HepG2 (cell line): ENCODE measurements around the gene VDAC1. TPM values are rescaled to one million over a fixed set of nuclear protein-coding genes. Genes with fewer than 3 reads are reported as not detected.

Source experiments
- ARID2 ChIP-seq: sonication (generic); formaldehyde crosslinking; IDR thresholded peaks from 2 replicates; pipeline ENCODE4 v1.8.1; 2022; ENCODE audit warnings: mild to moderate bottlenecking, missing genetic modification reagents, borderline replicate concordance
- ATF1 ChIP-seq: IDR thresholded peaks from 2 replicates; pipeline ENCODE4 v1.6.1; 2016; ENCODE audit warnings: mild to moderate bottlenecking, control low read depth
- ATF3 ChIP-seq: sonication (generic); formaldehyde crosslinking; IDR thresholded peaks from 2 replicates; pipeline ENCODE4 v1.4.0; 2020; ENCODE audit warnings: missing genetic modification reagents
- CHD4 ChIP-seq: fragments of 200-600 bp; sonication (generic); IDR thresholded peaks from 2 replicates; pipeline ENCODE4 v1.7.0; 2017; ENCODE audit warnings: mild to moderate bottlenecking, low read length, borderline replicate concordance
- CREB1 ChIP-seq, 2 experiments: fragments of 450-650 bp in 1 of 2; IDR thresholded peaks; 2 replicates each; pipeline ENCODE4 v1.6.1; 2016 to 2017; ENCODE audit warnings: control low read depth in 1 of 2, mild to moderate bottlenecking in 1 of 2, missing compliant biosample characterization in 1 of 2, missing genetic modification characterization in 1 of 2
- CREM ChIP-seq, 2 experiments: sonication (generic) in 1 of 2; formaldehyde crosslinking in 1 of 2; IDR thresholded peaks; 2 replicates each; pipeline versions ENCODE4 v1.4.0 to v1.6.1; 2016 to 2020; ENCODE audit warnings: antibody characterized with exemption in 1 of 2, mild to moderate bottlenecking in 1 of 2, missing genetic modification reagents in 1 of 2
- GATAD1 ChIP-seq: IDR thresholded peaks from 2 replicates; pipeline ENCODE4 v1.6.1; 2016; ENCODE audit warnings: missing genetic modification reagents, missing compliant biosample characterization
- GFI1 ChIP-seq: sonication (generic); formaldehyde crosslinking; IDR thresholded peaks from 2 replicates; pipeline ENCODE4 v1.5.0; 2020; ENCODE audit warnings: missing genetic modification reagents, mild to moderate bottlenecking, borderline replicate concordance
- GZF1 ChIP-seq: sonication (generic); formaldehyde crosslinking; IDR thresholded peaks from 2 replicates; pipeline ENCODE4 v1.5.1; 2020; ENCODE audit warnings: mild to moderate bottlenecking, missing genetic modification reagents
- HOXA5 ChIP-seq: sonication (generic); formaldehyde crosslinking; IDR thresholded peaks from 2 replicates; pipeline ENCODE4 v1.4.0; 2020; ENCODE audit warnings: missing genetic modification reagents
- MAFK ChIP-seq, 2 experiments: IDR thresholded peaks in 1 of 2; conservative IDR thresholded peaks in 1 of 2; 2 replicates each; pipeline ENCODE4 v1.6.1; 2011; ENCODE audit warnings: improper control_type of control experiment in 2 of 2, low read length in 2 of 2
- MYPOP ChIP-seq: sonication (generic); formaldehyde crosslinking; IDR thresholded peaks from 2 replicates; pipeline ENCODE4 v1.8.1; 2023; ENCODE audit warnings: mild to moderate bottlenecking, moderate library complexity, missing genetic modification reagents
- NFKBIZ ChIP-seq: IDR thresholded peaks from 2 replicates; pipeline ENCODE4 v1.6.1; 2018; ENCODE audit warnings: missing genetic modification reagents, missing compliant biosample characterization
- PITX1 ChIP-seq: sonication (generic); formaldehyde crosslinking; IDR thresholded peaks from 2 replicates; pipeline ENCODE4 v1.5.1; 2020; ENCODE audit warnings: mild to moderate bottlenecking, missing genetic modification reagents
- RARA ChIP-seq: IDR thresholded peaks from 2 replicates; pipeline ENCODE4 v1.6.1; 2016; ENCODE audit warnings: missing genetic modification reagents, missing compliant biosample characterization
- RCOR2 ChIP-seq: IDR thresholded peaks from 2 replicates; pipeline ENCODE4 v1.6.1; 2016; ENCODE audit warnings: missing biosample characterization, missing genetic modification reagents
- REXO4 ChIP-seq: sonication (generic); formaldehyde crosslinking; IDR thresholded peaks from 2 replicates; pipeline ENCODE4 v1.8.0; 2022; ENCODE audit warnings: missing genetic modification reagents, mild to moderate bottlenecking, borderline replicate concordance
- SP5 ChIP-seq: IDR thresholded peaks from 2 replicates; pipeline ENCODE4 v1.6.1; 2016; ENCODE audit warnings: low read depth, borderline replicate concordance
- STAG1 ChIP-seq: sonication (generic); formaldehyde crosslinking; IDR thresholded peaks from 2 replicates; pipeline ENCODE4 v1.4.0; 2020; ENCODE audit warnings: missing genetic modification reagents
- ZEB1 ChIP-seq: IDR thresholded peaks from 2 replicates; pipeline ENCODE4 v1.6.1; 2012; ENCODE audit warnings: mild to moderate bottlenecking, low read depth, inconsistent platforms; ENCODE audit not compliant: insufficient replicate concordance
- ZNF17 ChIP-seq: sonication (generic); formaldehyde crosslinking; IDR thresholded peaks from 2 replicates; pipeline ENCODE4 v1.5.0; 2020; ENCODE audit warnings: mild to moderate bottlenecking, missing genetic modification reagents
- ZNF296 ChIP-seq: sonication (generic); formaldehyde crosslinking; conservative IDR thresholded peaks from 2 replicates; pipeline ENCODE4 v1.5.0; 2020; ENCODE audit warnings: mild to moderate bottlenecking, missing genetic modification reagents
- polyA plus RNA-seq, 8 experiments: library from polyadenylated mRNA; depleted of rRNA in 3 of 8; stranded (reverse) in 7 of 8; unstranded in 1 of 8; fragments of >200 nt; fragmentation: Illumina TruSeq in 4 of 8; extraction: Trizol in 4 of 8; gene quantifications; 2 replicates each; pipeline versions ENCODE4 v1.2.1 to v1.2.3, GENCODE V29; 2011 to 2016; ENCODE audit warnings: low read depth in 4 of 8, missing spikeins in 1 of 8, mixed read lengths in 1 of 8; ENCODE audit not compliant: insufficient read depth in 1 of 8
- total RNA-seq, 5 experiments: library from RNA; depleted of rRNA; stranded (reverse); fragments of >200 nt; fragmentation: Illumina TruSeq; extraction: Trizol; gene quantifications; 2 replicates each; pipeline ENCODE4 v1.2.3, GENCODE V29; 2016; ENCODE audit warnings: low read depth in 1 of 5
- TF ChIP-seq, protein P1 (sequence below): sonication (generic); formaldehyde crosslinking; IDR thresholded peaks from 2 replicates; pipeline ENCODE4 v1.8.1; 2022; ENCODE audit warnings: mild to moderate bottlenecking, missing genetic modification reagents
- TF ChIP-seq, protein P2 (sequence below): sonication (generic); formaldehyde crosslinking; IDR thresholded peaks from 2 replicates; pipeline ENCODE4 v1.4.0; 2020; ENCODE audit warnings: missing genetic modification reagents

Gene VDAC1
- total and polyA plus RNA-seq, 2 of the 13 experiments (the other 11 are each of a cell fraction or from before 2014, with no cell fraction given) = 112 to 380 TPM

GRCh38 chr5:133969654-133970324 is 35.0 kb downstream of the VDAC1 start (continued):
- TF ChIP-seq ZNF296 (no peak), MYPOP (peak; percentile 74; the same call in 1 of the 2 replicates), RCOR2 (CRISPR knock-in tag) (no peak), PITX1 (peak; percentile 67; the same call in 1 of the 2 replicates), GZF1 (CRISPR knock-in tag) (no peak), HOXA5 (CRISPR knock-in tag) (peak; percentile 44; the same call in 1 of the 2 replicates), RARA (CRISPR knock-in tag) (0 out of 2 replicates have a peak, but pooled peaks have one; percentile 6), CHD4 (0 out of 2 replicates have a peak, but pooled peaks have one; percentile 21), ATF1 (0 out of 2 replicates have a peak, but pooled peaks have one; percentile 29), ZNF17 (no peak), STAG1 (CRISPR knock-in tag) (0 out of 2 replicates have a peak, but pooled peaks have one; percentile 16), NFKBIZ (CRISPR knock-in tag) (0 out of 2 replicates have a peak, but pooled peaks have one; percentile 27), CREB1 (IDR thresholded peaks at IDR 0.05) (no peak), CREB1 (CRISPR knock-in tag; IDR thresholded peaks at IDR 0.05) (peak; percentile 83), GATAD1 (CRISPR knock-in tag) (0 out of 2 replicates have a peak, but pooled peaks have one; percentile 11), ZEB1 (no peak), ATF3 (CRISPR knock-in tag) (peak; percentile 55; the same call in 1 of the 2 replicates), REXO4 (CRISPR knock-in tag) (no peak), GFI1 (peak; percentile 63; the same call in 1 of the 2 replicates), CREM (IDR thresholded peaks at IDR 0.05) (peak; percentile 60; the same call in 1 of the 2 replicates), CREM (CRISPR knock-in tag; IDR thresholded peaks at IDR 0.05) (no peak), SP5 (CRISPR knock-in tag) (0 out of 2 replicates have a peak, but pooled peaks have one; percentile 13), MAFK (conservative IDR thresholded peaks at IDR 0.05 in 1 of 2, IDR thresholded peaks at IDR 0.05 in 1 of 2; ENCODE audit: low read length in 2 of 2) (no peak), ARID2 (no peak)
- TF ChIP-seq, protein P1, sequence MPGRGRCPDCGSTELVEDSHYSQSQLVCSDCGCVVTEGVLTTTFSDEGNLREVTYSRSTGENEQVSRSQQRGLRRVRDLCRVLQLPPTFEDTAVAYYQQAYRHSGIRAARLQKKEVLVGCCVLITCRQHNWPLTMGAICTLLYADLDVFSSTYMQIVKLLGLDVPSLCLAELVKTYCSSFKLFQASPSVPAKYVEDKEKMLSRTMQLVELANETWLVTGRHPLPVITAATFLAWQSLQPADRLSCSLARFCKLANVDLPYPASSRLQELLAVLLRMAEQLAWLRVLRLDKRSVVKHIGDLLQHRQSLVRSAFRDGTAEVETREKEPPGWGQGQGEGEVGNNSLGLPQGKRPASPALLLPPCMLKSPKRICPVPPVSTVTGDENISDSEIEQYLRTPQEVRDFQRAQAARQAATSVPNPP (CRISPR knock-in tag) = 0 out of 2 replicates have a peak, but pooled peaks have one; percentile 18
- TF ChIP-seq, protein P2, sequence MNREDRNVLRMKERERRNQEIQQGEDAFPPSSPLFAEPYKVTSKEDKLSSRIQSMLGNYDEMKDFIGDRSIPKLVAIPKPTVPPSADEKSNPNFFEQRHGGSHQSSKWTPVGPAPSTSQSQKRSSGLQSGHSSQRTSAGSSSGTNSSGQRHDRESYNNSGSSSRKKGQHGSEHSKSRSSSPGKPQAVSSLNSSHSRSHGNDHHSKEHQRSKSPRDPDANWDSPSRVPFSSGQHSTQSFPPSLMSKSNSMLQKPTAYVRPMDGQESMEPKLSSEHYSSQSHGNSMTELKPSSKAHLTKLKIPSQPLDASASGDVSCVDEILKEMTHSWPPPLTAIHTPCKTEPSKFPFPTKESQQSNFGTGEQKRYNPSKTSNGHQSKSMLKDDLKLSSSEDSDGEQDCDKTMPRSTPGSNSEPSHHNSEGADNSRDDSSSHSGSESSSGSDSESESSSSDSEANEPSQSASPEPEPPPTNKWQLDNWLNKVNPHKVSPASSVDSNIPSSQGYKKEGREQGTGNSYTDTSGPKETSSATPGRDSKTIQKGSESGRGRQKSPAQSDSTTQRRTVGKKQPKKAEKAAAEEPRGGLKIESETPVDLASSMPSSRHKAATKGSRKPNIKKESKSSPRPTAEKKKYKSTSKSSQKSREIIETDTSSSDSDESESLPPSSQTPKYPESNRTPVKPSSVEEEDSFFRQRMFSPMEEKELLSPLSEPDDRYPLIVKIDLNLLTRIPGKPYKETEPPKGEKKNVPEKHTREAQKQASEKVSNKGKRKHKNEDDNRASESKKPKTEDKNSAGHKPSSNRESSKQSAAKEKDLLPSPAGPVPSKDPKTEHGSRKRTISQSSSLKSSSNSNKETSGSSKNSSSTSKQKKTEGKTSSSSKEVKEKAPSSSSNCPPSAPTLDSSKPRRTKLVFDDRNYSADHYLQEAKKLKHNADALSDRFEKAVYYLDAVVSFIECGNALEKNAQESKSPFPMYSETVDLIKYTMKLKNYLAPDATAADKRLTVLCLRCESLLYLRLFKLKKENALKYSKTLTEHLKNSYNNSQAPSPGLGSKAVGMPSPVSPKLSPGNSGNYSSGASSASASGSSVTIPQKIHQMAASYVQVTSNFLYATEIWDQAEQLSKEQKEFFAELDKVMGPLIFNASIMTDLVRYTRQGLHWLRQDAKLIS (CRISPR knock-in tag) = no peak
